HG03342 (cell line): Measurements from ENCODE around the gene ABLIM2.

Experiments
- ATAC-seq: cut with Tn5 transposase; IDR thresholded peaks from one replicate; pipeline ENCODE4 v1.9.1; 2021; ENCODE audit warnings: mild to moderate bottlenecking, moderate library complexity; ENCODE audit not compliant: unreplicated experiment

ABLIM2 gene

DNA sequence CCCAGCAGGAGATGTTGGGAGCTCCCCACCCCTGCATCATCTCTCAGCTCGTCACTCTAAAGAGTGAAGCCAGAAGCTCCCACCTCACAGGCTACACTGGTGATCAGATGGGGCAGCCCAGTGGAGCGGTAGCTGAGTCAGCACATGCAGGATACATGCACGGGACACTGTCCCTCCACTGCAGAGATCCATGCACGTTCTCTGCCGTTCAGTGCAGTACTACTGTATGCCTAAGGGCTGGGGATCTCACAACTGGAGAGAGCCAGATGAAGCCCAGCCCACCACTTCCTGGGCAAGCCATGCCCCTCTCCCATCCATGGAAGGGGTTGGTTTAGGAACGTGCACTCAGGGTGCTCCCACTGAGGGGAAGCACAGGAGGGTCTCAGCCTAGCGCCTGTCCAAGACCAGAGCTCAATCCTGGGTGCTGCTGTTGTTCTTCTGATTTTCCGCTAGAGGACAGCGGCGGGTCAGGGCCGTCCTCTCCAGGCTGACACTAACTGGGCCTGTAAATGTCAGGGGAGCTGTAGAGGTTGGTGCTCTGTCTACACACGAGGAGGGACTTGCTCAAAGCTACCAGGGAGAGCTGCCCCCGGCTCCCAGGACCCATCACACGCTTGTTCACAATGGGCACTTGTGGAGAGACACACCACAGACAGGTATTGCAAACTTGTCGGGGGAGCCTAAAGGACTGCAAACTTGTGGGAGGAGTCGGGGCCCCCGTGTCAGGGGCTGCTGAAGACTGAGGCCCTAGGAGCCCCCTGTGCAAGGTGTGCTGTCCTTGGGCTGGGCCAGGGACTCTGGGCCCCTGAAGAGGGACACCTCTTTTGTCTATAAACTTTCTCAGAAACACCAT lies 18.2 kb upstream of the ABLIM2 start:
- peak; percentile 63 for ATAC-seq

- ATAC-seq = no peak
These were observed 17.1 kb upstream of the ABLIM2 start for GRCh38 chr4:8175686-8176085.

DNA sequence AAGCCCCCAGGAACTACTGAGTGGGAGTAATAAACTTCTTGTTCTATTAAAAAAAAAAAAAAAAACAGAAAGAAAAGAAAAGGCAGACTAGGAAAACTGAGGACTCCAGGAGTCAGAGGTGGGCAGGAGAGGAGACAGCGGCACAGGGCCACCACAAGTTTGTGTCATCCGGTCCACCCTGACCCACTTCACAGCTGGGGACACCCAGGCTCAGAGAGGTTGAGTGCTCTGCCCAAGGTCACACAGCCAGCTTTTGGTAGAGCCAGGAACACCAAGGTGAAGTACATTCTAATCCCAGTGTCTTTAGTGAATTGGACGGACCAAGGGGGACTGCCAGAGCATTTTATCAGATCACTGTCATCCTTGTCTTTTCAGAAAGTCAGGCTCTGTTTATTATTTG lies 16.4 kb upstream of the ABLIM2 start:
- no peak for ATAC-seq

- no peak for ATAC-seq
These were observed 15.1 kb upstream of the ABLIM2 start for GRCh38 chr4:8173492-8174242.

GRCh38 chr4:8171984-8172924 lies 13.6 kb upstream of the ABLIM2 start:
- ATAC-seq = peak; percentile 77

DNA sequence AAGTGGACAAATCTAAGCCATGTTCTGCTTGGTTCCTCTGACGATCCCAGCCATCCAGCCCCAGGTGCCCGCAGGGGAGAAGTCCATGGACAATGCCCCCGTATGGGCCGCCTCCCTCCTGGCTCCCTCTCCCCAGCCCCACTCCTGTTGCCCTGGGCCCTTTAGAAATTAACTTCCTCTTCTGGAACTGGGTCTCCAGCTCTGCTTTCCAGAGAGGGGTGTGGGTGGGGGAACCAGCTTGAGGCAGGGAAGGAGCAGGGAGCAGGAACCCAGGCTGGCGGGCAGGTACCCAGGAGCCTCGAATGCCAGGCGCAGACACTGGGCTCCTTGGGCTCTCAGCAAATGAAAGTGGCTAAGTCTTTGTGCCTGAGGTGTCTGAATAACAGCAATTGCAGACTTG lies 12.7 kb upstream of the ABLIM2 start:
- no peak for ATAC-seq

DNA sequence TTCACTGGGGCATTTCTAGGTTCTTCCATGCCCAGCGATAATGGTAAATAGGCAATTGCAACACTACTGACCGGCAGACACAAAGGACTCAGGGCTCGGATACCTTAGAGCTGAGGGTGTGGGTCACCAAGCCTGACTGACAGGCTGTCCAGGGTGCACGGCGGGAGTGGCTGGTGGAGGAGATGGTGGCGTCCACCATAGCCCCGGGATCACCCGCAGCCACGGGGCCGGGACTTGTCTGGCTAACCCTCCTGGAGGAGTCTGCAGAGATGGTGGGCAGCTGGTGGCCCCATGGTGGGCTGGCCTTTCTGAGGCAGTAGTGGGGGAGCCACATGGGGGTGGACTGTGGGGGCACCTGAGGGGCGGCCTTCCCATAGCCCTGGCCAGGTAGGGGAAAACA lies 11.7 kb upstream of the ABLIM2 start:
- no peak for ATAC-seq

GRCh38 chr4:8169763-8170162 lies 11.2 kb upstream of the ABLIM2 start:
- ATAC-seq = no peak

DNA sequence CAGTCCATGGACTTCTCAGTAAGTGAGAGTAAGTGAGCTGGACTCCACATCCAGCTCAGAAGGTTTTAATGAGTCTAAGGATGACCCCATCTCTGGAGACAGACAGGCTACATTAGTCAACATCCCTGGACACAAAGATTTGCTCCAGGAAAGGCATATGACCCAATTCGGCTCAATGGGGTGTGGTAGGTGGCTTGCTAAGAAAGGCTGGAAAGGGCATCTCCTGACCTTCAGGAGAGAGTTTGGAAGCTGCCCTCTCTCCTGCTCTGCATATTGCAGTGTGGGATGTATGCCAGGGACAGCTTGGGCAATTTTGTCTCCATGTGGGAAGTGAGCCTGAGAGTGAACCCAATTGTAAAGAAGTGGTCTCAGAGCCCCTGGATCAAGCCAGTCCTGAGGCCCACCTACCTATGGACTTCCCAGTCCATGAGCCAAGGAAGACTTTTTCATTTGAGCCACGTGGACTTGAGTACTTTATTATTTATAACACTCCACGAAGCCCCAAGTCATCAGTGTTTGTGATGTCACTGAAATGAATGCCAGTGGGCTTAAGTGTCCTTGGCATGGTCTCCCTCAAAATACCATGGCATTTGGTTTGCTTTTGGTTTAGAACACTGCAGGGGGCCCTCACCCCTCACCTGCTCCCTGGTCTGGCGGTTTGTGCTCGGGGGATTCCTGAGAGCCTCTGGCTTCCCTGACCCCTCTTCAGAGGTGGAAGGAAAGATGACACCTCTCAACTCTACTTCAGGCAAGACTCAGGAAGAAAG lies 10.4 kb upstream of the ABLIM2 start:
- ATAC-seq = no peak

DNA sequence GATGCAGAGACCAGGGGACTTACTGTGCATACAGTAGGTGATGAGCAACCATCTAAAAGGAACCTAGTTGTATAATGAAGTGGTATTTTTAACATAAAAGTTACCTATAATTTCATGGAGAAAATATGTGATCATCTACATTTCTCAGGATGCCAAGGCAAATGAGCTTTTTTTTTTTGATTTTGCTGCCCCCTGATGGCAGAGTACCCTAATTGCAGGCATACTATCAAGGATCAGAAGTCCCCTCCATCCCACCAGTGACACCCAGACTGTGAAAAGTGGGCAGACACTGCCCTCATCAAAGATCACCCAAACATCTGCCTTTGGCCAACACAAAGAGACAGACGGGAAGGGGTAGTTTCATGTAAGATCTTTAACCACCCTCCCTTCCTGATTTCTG lies 9.6 kb upstream of the ABLIM2 start:
- ATAC-seq = no peak

DNA sequence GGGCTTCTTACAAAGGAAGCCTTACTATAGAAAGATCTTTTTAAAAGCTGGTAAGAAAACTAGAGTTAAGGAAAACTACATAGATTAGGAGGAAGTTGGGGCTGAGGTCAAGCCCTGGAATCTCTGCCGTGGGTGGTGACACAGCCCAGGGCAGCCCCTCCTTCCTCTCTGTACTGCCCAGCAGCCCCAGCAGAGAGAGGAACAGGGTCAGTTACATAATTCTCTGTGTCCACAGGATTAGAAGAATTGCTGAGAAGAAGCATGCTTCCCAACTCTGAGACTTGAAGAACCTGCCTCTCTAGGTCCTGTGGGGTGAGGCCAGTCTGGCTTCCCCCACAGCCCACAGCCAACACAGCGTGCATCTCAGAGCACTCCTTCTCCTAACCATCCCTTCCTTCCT lies 9.2 kb upstream of the ABLIM2 start:
- ATAC-seq = no peak

- no peak for ATAC-seq
These were observed 8.7 kb upstream of the ABLIM2 start for GRCh38 chr4:8167291-8167690.

GRCh38 chr4:8165374-8165896 lies 6.8 kb upstream of the ABLIM2 start:
- no peak for ATAC-seq

GRCh38 chr4:8164687-8165086 lies 6.1 kb upstream of the ABLIM2 start:
- no peak for ATAC-seq

DNA sequence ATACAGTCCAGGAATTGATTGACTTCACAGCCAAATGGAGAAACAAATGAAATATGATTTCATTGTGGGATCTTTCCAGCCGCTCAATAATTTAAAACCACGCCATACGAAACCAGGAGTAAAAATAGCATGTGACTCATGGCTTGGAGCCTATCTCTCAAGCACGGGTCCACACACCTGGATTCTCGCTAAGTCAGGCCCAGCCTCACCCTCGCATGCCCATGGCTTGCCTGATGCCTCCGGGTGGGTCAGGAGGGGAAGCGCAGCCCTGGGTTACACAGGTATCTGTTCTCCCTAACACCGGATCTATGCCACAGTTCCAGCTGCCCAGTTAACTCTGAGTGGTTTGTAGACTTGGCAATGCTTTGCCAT lies 5.6 kb upstream of the ABLIM2 start:
- ATAC-seq = no peak

GRCh38 chr4:8163436-8164193 lies 5.0 kb upstream of the ABLIM2 start:
- ATAC-seq = no peak

DNA sequence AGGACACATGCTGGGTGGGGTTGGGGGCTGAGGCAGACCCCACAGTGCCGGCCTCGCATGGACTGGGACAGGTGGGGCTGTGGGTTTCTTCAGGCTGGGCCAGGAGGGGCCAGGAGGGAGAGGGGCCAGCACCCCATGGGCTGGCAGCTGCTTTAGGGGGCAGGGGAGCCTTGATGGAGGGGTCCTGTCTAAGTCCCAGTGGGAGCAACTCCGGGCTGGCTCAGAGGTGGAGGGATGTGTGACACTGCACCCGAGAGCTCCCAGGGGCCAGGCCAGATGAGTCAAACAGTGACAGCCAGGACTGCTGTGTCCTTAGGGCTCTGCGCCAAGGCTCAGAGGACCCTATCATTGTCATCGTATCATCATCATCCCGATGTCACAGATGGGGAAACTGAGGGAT lies 4.4 kb upstream of the ABLIM2 start:
- ATAC-seq = no peak

DNA sequence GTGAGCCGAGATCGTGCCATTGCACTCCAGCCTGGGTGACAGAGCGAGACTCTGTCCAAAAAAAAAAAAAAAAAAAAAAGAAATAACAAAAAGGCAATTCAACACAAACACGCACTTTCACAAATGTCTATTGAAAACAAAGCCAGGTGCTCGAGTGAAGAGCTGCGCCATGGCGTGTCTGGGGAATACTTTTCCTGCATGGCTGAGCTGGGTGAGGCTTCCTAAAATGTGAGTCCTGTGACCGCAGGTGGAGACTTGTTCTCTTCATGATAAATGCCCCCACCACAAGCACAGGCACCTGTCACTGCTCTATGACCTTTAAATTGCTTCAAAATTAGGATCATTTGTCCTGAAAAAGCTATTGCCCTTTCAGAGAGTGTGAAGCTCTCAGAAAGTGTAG lies 4.0 kb upstream of the ABLIM2 start:
- ATAC-seq = no peak

DNA sequence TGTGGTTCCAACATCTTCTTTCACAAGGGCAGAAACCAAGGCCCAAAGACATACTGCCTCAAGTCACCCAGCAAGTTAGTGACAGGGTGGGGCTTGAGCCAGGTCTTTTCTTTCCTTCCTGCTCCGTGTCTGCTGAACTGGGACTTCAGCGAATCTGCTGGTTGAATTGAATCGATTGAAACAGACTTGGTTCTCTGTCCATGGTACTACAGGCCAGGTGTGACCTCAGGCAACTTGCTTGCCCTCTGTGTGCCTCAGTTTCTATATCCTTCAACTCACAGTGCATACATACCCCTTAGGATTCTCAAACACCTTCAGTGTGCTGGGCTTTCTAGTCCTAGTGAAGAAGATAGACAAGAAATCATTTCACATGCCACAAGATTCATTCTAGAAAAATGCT lies 2.0 kb upstream of the ABLIM2 start:
- no peak for ATAC-seq

GRCh38 chr4:8160233-8160560 lies 1.6 kb upstream of the ABLIM2 start:
- ATAC-seq = no peak
